WERI-Rb-1 (cell line): ENCODE results near the gene GRK4.
A peak's percentile ranks its signal among the peaks of the same experiment; 100 is the strongest.

Experiments
- DNase-seq: peaks from one replicate; pipeline ENCODE4 v3.0.0-alpha.2; 2020
- H3K27ac ChIP-seq: fragments of 250-450 bp; sonication (Bioruptor Pico); 2 replicates; pipeline ENCODE4 v1.5.1; 2020; ENCODE audit warnings: mild to moderate bottlenecking, moderate library complexity
- H3K27me3 ChIP-seq: fragments of 250-450 bp; sonication (Bioruptor Pico); 2 replicates; pipeline ENCODE4 v1.5.1; 2021; ENCODE audit warnings: mild to moderate bottlenecking, low read depth, moderate library complexity; ENCODE audit not compliant: insufficient read depth, severe bottlenecking
- H3K36me3 ChIP-seq: fragments of 250-450 bp; sonication (Bioruptor Pico); 2 replicates; pipeline ENCODE4 v1.5.1; 2020; ENCODE audit warnings: mild to moderate bottlenecking, moderate library complexity
- H3K4me3 ChIP-seq: 2 replicates; pipeline ENCODE4 v1.5.1; 2011; ENCODE audit warnings: low read depth, mild to moderate bottlenecking, control low read depth, low read length
- H3K9me3 ChIP-seq: fragments of 250-450 bp; sonication (Bioruptor Pico); 2 replicates; pipeline ENCODE4 v1.5.1; 2021; ENCODE audit warnings: mild to moderate bottlenecking, moderate library complexity; ENCODE audit not compliant: severe bottlenecking
- CTCF ChIP-seq: IDR thresholded peaks from 2 replicates; pipeline ENCODE4 v1.5.1; 2011; ENCODE audit warnings: low read depth, mild to moderate bottlenecking, control low read depth, inconsistent platforms, low read length

The GRK4 gene

GRCh38 chr4:2933566-2934076, 29.8 kb upstream of the GRK4 start:
- no peak for TF ChIP-seq CTCF
- Histone ChIP-seq H3K27ac (peak overlapping the region; percentile 51), H3K9me3 (no peaks in the 10 kb centered on the region), H3K4me3 (peak overlapping the region; percentile 51), H3K36me3 (peaks cover 64% of the 10 kb centered on the region), H3K27me3 (no peaks in the 10 kb centered on the region)
- DNase-seq, result no peak

- Histone ChIP-seq H3K27me3 (no peaks in the 10 kb centered on the region), H3K36me3 (peaks cover 64% of the 10 kb centered on the region), H3K4me3 (peak overlapping the region; percentile 86), H3K27ac (peak overlapping the region; percentile 51), H3K9me3 (no peaks in the 10 kb centered on the region)
- DNase-seq, result no peak
- TF ChIP-seq CTCF, result no peak
Observed at GRCh38 chr4:2934077-2934812, 29.1 kb upstream of the GRK4 start.

GRCh38 chr4:2934813-2935761, 28.3 kb upstream of the GRK4 start:
- TF ChIP-seq CTCF, result 0 out of 2 replicates have a peak, but pooled peaks have one; percentile 1
- peak; percentile 92 for DNase-seq
- Histone ChIP-seq H3K36me3 (peaks cover 64% of the 10 kb centered on the region), H3K4me3 (peak overlapping the region; percentile 86), H3K9me3 (no peaks in the 10 kb centered on the region), H3K27ac (peak overlapping the region; percentile 83), H3K27me3 (no peaks in the 10 kb centered on the region)

- H3K9me3 ChIP-seq, result no peaks in the 10 kb centered on the region
- peaks cover 64% of the 10 kb centered on the region for H3K36me3 ChIP-seq
- peak overlapping the region; percentile 86 for H3K4me3 ChIP-seq
- TF ChIP-seq CTCF, result no peak
- peak; percentile 81 for DNase-seq
- peak overlapping the region; percentile 83 for H3K27ac ChIP-seq
- no peaks in the 10 kb centered on the region for H3K27me3 ChIP-seq
Observed at GRCh38 chr4:2935762-2936743, 27.3 kb upstream of the GRK4 start.

- no peak for TF ChIP-seq CTCF
- DNase-seq, result peak; percentile 82
- no peaks in the 10 kb centered on the region for H3K9me3 ChIP-seq
- H3K27ac ChIP-seq, result peak overlapping the region; percentile 83
- no peaks in the 10 kb centered on the region for H3K27me3 ChIP-seq
- H3K36me3 ChIP-seq, result peaks cover 64% of the 10 kb centered on the region
- no peak overlapping the region for H3K4me3 ChIP-seq
Observed at GRCh38 chr4:2936773-2937145, 26.6 kb upstream of the GRK4 start.
